ENCODE data around the gene RND2. TPM values are rescaled to one million over a fixed set of nuclear protein-coding genes. Genes with fewer than 3 reads are reported as not detected.

Gene RND2
- total RNA-seq, 1 experiment from 2014 or later, result 0.26 TPM

DNA sequence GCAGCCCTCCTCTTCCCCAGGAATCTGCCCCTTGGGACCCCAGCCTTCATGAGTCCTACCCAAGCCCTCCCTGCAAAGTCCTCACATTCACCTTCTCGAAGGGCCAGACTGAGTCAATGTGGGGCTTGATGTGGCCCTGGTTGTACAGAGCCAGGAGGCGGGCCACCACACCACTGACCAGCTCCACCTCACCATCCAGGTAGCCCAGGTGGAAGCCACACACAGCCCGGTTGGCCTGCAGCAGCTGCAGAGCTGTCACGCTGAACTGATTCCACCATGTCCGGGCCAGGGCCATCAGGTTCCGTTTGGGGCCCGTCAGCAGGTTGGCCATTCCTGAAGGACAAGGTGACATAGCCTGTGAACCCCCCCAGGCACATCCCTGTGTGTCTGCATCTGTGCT, 8.8 kb upstream of the RND2 start:
- POLR2A ChIA-PET (ENCODE audit: unreplicated experiment), result no interaction called here
- CTCF ChIA-PET, result no interaction called here

DNA sequence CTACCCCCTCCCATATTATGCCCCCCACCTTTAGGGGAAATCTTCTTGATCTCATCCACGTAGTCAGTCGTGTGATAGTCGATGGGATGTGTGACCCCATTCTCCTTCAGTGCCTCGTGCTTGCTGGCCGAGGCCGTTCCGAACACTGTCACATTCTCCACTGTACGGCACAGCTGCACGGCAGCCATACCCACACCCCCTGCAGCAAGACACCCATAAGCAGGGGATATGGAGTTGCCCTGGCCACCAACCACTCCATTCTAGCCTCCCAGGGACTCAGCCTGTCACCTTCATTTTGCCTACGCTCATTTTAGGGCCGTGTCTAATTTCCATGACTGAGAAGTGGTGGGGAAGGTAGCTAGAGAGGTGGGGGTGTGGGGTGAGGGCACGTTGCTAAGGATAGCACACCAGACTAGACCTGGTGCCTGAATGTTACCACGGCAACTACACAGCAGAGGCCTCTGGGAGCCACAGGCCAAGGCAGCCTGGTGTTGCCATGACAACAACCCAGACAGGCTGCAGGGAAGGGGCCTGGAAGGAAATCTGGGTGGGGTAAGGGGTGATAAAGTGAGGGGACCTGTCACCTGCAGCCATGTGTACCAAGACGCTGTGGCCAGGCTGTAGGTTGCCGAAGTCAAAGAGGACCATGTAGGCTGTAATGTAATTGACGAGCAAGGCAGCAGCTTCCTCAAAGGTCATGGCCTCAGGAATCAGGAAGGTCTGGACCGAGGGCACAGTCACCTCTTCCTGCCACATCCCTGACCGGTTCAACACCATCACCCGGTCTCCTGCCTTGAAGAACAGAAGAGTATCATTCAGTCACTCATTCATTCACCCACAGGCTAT, 6.8 kb upstream of the RND2 start:
- intact Hi-C loops (cut with micrococcal nuclease; ENCODE audit: unreplicated experiment), result no loop called here
- Histone ChIP-seq H2AFZ (no peak overlapping the region), H3K27me3 (ENCODE audit: insufficient read depth, low read depth) (no peaks in the 10 kb centered on the region), H3F3A (ENCODE audit: insufficient read depth, low read depth) (peaks cover 35% of the 10 kb centered on the region; the same call in 1 of the 2 replicates), H4K20me1 (ENCODE audit: insufficient read depth) (peaks cover 2% of the 10 kb centered on the region; the same call in 1 of the 2 replicates), H3K4me1 (replicated peaks; ENCODE audit: insufficient read depth) (peaks cover 21% of the 10 kb centered on the region), H3K4me3 (no peak overlapping the region), H3K4me2 (no peak overlapping the region), H3K9me2 (ENCODE audit: insufficient read depth) (no peaks in the 10 kb centered on the region), H3K27ac (no peak overlapping the region), H3K36me3 (ENCODE audit: low read depth) (peaks cover 20% of the 10 kb centered on the region), H3K9me3 (ENCODE audit: insufficient read depth, low read depth) (no peaks in the 10 kb centered on the region), H3K79me2 (ENCODE audit: low read depth) (peaks cover 21% of the 10 kb centered on the region)
- ChIA-PET CTCF (no interaction called here), POLR2A (ENCODE audit: unreplicated experiment) (interaction anchor here (0.6 kb wide), 1 partner anchor 181 kb away, joined by 8 read pairs; no protein-coding TSS in a partner anchor)
- TF ChIP-seq, protein P1, sequence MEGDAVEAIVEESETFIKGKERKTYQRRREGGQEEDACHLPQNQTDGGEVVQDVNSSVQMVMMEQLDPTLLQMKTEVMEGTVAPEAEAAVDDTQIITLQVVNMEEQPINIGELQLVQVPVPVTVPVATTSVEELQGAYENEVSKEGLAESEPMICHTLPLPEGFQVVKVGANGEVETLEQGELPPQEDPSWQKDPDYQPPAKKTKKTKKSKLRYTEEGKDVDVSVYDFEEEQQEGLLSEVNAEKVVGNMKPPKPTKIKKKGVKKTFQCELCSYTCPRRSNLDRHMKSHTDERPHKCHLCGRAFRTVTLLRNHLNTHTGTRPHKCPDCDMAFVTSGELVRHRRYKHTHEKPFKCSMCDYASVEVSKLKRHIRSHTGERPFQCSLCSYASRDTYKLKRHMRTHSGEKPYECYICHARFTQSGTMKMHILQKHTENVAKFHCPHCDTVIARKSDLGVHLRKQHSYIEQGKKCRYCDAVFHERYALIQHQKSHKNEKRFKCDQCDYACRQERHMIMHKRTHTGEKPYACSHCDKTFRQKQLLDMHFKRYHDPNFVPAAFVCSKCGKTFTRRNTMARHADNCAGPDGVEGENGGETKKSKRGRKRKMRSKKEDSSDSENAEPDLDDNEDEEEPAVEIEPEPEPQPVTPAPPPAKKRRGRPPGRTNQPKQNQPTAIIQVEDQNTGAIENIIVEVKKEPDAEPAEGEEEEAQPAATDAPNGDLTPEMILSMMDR (conservative IDR thresholded peaks at IDR 0.05), result no peak
- no peak for TF ChIP-seq EZH2 (IDR thresholded peaks at IDR 0.05; ENCODE audit: low read depth)
- BruUV-seq (replicated peaks), result no TSS peak
- no peak for DNase-seq

More for the DNA sequence above, 8.8 kb upstream of the RND2 start:
- Histone ChIP-seq H3K27ac (no peak overlapping the region), H3F3A (ENCODE audit: insufficient read depth, low read depth) (peaks cover 32% of the 10 kb centered on the region; the same call in 1 of the 2 replicates), H3K9me3 (ENCODE audit: insufficient read depth, low read depth) (no peaks in the 10 kb centered on the region), H4K20me1 (ENCODE audit: insufficient read depth) (peaks cover 2% of the 10 kb centered on the region; the same call in 1 of the 2 replicates), H3K79me2 (ENCODE audit: low read depth) (peaks cover 21% of the 10 kb centered on the region), H3K9me2 (ENCODE audit: insufficient read depth) (no peaks in the 10 kb centered on the region), H3K4me2 (no peak overlapping the region), H3K4me1 (replicated peaks; ENCODE audit: insufficient read depth) (peaks cover 24% of the 10 kb centered on the region), H2AFZ (no peak overlapping the region), H3K27me3 (ENCODE audit: insufficient read depth, low read depth) (no peaks in the 10 kb centered on the region), H3K36me3 (ENCODE audit: low read depth) (peaks cover 22% of the 10 kb centered on the region), H3K4me3 (no peak overlapping the region)
- intact Hi-C loops (cut with micrococcal nuclease; ENCODE audit: unreplicated experiment), result no loop called here
- DNase-seq, result no peak
- TF ChIP-seq, protein P1 (conservative IDR thresholded peaks at IDR 0.05), result no peak
- BruUV-seq (replicated peaks), result no TSS peak

DNA sequence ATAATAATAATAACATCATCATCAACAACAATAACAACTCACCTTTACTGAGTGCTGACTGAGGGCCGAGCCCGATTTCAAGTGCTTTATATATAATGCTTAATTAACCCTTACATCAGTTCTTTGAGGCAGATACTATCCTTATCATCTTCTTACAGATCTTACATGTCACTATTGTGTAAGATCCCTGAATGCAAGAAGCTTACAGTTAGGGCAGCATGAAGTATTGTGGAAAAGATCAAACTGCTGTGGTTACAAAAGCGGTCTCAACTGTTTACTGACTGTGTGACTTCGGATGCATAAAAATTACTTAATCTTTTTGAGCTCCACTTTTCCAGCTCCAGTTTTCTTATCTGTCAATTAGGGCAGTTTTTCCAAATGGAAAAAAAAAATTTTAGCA, 6.1 kb upstream of the RND2 start:
- intact Hi-C loops (cut with micrococcal nuclease; ENCODE audit: unreplicated experiment), result no loop called here
- TF ChIP-seq, protein P1 (conservative IDR thresholded peaks at IDR 0.05), result no peak
- TF ChIP-seq EZH2 (IDR thresholded peaks at IDR 0.05; ENCODE audit: low read depth), result no peak
- H4K20me1 ChIP-seq (ENCODE audit: insufficient read depth), result peaks cover 2% of the 10 kb centered on the region; the same call in 1 of the 2 replicates
- H3K36me3 ChIP-seq (ENCODE audit: low read depth), result peaks cover 14% of the 10 kb centered on the region
- no peak overlapping the region for H3K27ac ChIP-seq
- no peaks in the 10 kb centered on the region for H3K9me2 ChIP-seq (ENCODE audit: insufficient read depth)
- POLR2A ChIA-PET (ENCODE audit: unreplicated experiment), result interaction anchor here (0.6 kb wide), 1 partner anchor 181 kb away, joined by 8 read pairs; no protein-coding TSS in a partner anchor
- no peak overlapping the region for H3K4me3 ChIP-seq
- BruUV-seq (replicated peaks), result no TSS peak
- peaks cover 21% of the 10 kb centered on the region for H3K79me2 ChIP-seq (ENCODE audit: low read depth)
- H2AFZ ChIP-seq, result no peak overlapping the region
- DNase-seq, result no peak
- no peaks in the 10 kb centered on the region for H3K9me3 ChIP-seq (ENCODE audit: insufficient read depth, low read depth)
- H3K4me1 ChIP-seq (replicated peaks; ENCODE audit: insufficient read depth), result peaks cover 21% of the 10 kb centered on the region
- no peaks in the 10 kb centered on the region for H3K27me3 ChIP-seq (ENCODE audit: insufficient read depth, low read depth)
- H3K4me2 ChIP-seq, result no peak overlapping the region
- H3F3A ChIP-seq (ENCODE audit: insufficient read depth, low read depth), result peaks cover 35% of the 10 kb centered on the region; the same call in 1 of the 2 replicates
- CTCF ChIA-PET, result no interaction called here

Measured in PC-9 (cell line).